Suprapubic skin (tissue), 4 donors: ENCODE measurements around the gene PRICKLE3.

ENCODE experiments used
- EP300 ChIP-seq: sonication (generic); formaldehyde crosslinking; IDR thresholded peaks from one replicate; pipeline ENCODE4 v1.6.1; 2017; ENCODE audit warnings: antibody characterized with exemption
- POLR2A ChIP-seq, 2 donors: fragments of 450-650 bp; IDR thresholded peaks; one replicate each; pipeline ENCODE4 v1.6.1; 2017; ENCODE audit warnings: antibody characterized with exemption in 2 of 2, mild to moderate bottlenecking in 2 of 2, moderate library complexity in 2 of 2
- POLR2AphosphoS5 ChIP-seq, 3 donors: sonication (generic); formaldehyde crosslinking; IDR thresholded peaks; one replicate each; pipeline ENCODE4 v1.6.1; 2017; ENCODE audit warnings: antibody characterized with exemption in 3 of 3
- TF ChIP-seq, protein P1 (sequence below), 2 donors: fragments of 200-600 bp in 1 of 2; fragments of 450-650 bp in 1 of 2; sonication (generic) in 1 of 2; IDR thresholded peaks; one replicate each; pipeline ENCODE4 v1.5.1; 2016 to 2019; ENCODE audit warnings: antibody characterized with exemption in 2 of 2, mild to moderate bottlenecking in 1 of 2, moderate library complexity in 1 of 2

DNA sequence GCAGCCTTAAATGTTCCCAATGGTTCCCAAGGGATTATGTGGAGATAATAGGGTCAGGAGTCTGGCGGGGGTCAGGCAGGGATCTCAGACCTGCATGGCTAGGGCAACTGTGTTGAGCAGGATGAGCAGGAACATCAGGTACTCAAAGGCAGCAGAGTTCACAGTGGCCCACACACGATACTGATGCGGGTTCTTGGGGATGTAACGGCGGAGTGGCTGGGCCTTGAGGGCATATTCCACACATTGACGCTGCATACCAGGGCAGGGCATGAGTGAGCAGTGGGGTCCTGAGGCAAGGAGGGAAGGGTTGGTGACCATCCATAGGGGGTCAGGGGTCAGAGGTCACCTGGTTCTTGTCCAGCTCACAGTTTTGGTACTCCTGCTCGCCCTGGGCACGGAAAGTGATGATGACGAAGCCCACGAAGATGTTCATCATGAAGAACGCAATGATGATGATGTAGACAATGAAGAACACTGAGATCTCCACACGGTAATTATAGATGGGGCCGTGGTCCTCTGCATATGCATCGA, 28.9 kb upstream of the PRICKLE3 start:
- TF ChIP-seq POLR2A (IDR thresholded peaks at IDR 0.05), result no peak
- TF ChIP-seq, protein P1, sequence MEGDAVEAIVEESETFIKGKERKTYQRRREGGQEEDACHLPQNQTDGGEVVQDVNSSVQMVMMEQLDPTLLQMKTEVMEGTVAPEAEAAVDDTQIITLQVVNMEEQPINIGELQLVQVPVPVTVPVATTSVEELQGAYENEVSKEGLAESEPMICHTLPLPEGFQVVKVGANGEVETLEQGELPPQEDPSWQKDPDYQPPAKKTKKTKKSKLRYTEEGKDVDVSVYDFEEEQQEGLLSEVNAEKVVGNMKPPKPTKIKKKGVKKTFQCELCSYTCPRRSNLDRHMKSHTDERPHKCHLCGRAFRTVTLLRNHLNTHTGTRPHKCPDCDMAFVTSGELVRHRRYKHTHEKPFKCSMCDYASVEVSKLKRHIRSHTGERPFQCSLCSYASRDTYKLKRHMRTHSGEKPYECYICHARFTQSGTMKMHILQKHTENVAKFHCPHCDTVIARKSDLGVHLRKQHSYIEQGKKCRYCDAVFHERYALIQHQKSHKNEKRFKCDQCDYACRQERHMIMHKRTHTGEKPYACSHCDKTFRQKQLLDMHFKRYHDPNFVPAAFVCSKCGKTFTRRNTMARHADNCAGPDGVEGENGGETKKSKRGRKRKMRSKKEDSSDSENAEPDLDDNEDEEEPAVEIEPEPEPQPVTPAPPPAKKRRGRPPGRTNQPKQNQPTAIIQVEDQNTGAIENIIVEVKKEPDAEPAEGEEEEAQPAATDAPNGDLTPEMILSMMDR (IDR thresholded peaks at IDR 0.05), result no peak
- TF ChIP-seq POLR2AphosphoS5 (IDR thresholded peaks at IDR 0.05), result no peak
- TF ChIP-seq EP300, result no peak
